Stimulated activated CD8-positive, alpha-beta memory T cell treated with anti-CD3 and anti-CD28 coated beads, Interleukin-4, amount 100 ng/mL, for 1 hour (primary cell): ENCODE data around the gene SPECC1.
"Not testable (repeated sequence)": the region's sequence is repeated elsewhere in the genome, so short reads cannot be mapped to it uniquely, and the experiment has no call there.

ENCODE experiments used
- DNase-seq, 2 donors: peaks; one replicate each; pipeline ENCODE4 v3.0.0-alpha.2; 2020; ENCODE audit warnings: low read depth in 2 of 2, low spot score in 1 of 2

Gene SPECC1

DNA sequence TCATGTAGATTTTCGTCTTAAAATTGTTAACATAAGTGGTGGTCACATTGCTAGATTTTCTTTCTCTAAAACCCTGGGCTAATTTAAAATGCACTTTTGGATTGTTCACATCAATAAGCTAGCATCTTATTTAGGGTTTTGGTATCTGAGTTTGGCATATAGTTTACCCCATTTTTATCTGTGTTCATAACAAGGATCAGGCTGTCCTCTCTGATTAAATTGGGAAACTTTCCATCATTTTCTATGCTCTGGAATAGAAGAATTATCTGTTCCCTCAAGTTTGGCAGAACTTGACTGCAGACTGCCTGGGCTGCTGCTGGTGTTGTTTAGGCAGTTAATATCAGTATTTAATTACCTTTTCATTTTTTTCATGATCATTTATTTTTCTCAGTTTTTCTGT, 1.8 kb downstream of the SPECC1 start:
- DNase-seq: no peak

DNA sequence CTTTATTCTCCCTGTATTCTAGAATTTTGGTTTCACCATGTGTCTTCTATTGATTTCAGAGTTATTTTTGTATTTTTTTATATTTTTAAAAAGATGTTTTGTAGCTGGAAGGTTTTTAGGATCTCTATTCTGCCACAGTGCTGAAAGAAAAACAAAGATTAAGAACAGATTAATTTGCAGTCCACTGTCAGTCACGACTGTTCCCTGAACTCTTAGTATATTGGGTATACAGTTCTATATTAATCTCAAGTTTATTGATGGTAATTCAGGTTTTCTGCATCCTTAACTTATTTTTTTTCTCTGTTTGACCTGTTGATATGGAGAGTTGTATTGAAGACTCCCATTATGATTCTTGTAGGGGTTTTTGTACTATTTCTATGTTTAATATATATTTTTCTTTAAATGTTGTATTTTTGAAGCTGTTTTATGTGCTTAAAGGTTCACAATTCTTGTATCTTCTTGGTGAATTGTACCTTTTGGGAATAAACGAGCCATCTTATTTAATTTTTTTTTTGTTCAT, 2.9 kb downstream of the SPECC1 start:
- no peak for DNase-seq

DNA sequence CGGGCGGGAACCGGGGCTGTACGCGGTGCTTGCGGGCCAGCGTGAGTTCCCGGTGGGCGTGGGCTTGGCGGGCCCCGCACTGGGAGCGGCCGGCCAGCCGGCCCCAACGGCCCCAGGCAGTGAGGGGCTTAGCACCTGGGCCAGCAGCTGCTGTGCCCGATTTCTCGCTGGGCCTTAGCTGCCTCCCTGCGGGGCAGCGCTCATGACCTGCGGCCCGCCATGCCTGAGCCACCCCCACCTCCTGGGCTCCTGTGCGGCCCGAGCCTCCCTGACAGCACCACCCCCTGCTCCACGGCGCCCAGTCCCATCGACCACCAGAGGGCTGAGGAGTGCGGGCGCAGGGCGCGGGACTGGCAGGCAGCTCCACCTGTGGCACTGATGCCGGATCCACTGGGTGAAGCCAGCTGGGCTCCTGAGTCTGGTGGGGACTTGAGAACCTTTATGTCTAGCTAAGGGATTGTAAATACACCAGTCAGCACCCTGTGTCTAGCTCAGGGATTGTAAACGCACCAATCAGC, 7.4 kb downstream of the SPECC1 start:
- not testable (repeated sequence) for DNase-seq

DNA sequence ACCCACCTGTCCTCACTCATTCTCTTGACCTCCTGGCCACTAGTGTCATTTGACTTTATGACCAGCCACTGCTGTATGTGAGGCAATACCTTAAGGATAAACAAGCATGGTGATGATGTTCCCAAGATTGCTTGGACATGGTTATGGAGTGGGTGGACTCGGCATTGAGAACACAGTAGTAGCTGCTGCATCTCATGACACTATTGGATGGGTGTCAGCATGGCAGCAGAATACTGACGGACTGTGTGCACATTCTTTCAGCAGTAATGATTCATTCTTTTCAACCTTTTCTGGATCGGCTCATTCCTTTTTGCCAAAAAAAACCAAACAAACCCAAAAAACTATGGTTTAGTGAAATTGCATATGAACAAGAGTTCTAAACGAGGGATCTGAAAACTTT, 13.5 kb downstream of the SPECC1 start:
- DNase-seq: no peak

DNA sequence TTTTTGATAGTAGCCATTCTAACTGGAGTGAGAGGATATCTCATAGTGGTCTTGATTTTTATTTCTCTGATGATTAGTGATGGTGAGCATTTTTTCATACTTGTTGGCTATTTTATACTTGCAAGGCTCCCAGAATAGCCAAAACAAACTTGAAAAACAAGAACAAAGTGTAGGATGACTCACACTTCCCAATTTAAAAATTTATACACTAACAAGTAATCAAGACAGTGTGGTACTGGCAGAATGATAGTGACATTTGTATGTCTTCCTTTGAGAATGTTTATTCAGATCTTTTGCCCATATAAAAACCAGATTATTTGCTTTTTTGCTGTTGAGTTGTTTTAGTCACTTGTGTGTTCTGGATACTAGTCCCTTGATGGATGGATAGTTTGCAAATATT, 17.8 kb downstream of the SPECC1 start:
- no peak for DNase-seq

DNA sequence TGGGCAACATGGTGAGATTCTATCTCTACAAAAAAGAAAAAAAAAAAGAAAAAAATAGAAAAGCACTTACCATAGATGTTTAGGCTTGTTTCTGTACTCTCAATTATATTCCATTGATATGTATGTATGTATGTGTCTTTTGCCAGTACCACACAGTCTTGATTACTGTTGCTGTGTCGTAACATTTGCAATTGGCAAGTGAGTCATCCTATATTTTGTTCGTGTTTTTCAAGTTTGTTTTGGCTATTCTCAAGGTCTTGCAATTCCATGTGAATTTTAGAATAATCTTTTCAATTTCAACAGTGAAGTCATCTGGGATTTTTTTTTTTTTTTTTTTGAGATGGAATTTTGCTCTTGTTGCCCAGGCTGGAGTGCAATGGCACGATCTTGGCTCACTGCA, 19.3 kb downstream of the SPECC1 start:
- DNase-seq: no peak

DNA sequence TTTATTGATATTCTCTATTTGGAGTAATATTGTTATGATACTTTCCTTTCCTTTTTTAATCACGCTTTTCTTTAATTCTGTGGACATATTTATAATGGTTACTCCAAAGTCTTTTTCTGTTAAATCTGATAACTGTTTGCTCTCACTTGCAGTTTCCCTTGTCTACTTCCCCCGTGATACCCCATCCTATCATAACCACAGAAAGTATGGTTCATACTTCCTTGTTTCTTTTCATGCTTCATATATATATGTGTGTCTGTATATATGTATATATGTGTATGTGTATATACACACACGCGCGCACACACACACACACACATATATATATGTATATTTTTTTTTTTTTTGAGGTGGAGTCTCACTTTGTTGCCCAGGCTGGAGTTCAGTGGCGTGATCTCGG, 23.5 kb downstream of the SPECC1 start:
- no peak for DNase-seq

DNA sequence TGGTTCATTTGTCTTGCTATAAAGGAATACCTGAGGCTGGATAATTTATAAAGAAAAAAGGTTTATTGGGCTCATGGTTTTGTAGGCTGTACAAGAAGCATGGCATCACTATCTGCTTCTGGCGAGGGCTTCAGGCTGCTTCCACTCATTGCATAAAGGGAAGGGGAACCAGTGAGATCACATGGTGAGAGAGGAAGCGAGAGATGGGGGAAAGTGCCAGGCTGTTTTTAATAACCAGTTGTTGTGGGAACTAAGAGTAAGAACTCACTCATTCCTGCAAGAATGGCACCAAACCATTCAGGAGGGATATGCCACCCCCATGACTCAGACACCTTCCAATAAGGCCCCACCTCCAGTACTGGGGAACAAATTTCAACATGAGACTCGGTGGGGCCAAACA, 24.3 kb downstream of the SPECC1 start:
- DNase-seq: no peak

DNA sequence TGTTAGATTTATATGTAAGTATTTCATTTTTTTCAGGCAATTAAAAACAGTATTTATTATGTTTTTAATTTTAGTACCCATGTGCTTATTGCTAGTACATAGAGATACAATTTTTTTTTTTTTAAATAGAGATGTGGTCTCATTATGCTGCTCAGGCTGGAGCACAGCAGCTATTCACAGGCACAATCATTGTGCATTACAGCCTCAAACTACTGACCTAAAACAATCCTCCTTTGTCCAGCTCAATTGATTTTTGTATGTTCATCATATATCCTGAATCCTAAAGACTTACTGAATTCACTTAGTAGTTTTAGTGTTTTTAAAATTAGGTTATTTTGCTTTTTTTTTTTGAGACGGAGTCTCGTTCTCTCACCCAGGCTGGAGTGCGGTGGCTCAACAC, 26.3 kb downstream of the SPECC1 start:
- no peak for DNase-seq

DNA sequence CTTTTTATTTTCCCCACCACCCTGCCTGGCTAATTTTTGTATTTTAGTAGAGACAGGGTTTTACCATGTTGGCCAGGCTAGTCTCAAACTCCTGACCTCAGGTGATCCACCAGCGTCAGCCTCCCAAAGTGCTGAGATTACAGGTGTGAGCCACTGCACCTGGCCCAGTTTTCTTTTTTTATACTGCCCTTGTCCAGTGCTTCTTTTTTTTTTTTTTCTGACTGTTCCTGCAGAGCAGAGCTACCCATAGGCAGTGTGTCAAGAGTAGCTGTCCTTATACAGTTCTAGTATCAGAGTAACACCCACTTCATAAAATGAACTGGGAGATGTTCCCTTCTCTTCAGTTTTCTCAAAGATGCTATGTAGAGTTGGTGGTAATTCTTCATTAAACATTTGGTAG, 28.1 kb downstream of the SPECC1 start:
- not testable (repeated sequence) for DNase-seq

DNA sequence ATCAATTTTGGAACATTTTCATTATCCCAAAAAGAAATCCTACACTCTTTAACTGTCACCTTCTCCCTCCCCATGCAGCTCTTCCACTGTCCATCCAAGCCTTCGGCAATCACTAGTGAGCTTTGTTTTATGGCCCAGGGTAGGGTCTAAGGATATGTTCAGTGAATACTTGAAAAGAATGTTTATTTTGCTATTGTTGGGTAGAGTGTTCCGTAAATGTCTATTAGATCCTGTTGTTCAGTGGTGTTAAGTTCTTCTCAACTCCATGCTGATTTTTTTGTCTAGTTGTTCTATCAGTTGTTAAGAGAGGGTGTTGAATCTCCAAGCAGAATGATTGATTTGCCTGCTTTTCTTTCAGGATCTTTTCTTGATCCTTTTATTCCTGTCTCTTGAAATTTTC, 29.9 kb downstream of the SPECC1 start:
- DNase-seq: no peak

DNA sequence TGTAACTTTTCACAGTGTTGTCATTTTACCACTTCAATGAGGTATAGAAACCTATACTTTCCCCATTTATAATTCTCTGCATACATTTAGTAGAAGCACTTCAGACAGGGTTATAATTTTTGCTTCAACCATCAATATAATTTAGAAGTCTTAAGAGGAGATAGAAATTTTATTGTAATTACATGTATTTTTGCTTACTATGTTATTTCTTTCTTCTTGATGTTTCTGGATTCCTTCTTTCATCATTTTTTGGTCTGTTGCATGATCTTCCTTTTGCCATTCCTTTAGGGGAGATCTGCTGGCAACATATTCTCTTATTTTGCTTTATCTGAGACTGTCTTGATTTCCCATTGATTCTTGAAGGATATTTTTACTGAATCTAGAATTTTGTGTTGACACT, 31.1 kb downstream of the SPECC1 start:
- DNase-seq: no peak

DNA sequence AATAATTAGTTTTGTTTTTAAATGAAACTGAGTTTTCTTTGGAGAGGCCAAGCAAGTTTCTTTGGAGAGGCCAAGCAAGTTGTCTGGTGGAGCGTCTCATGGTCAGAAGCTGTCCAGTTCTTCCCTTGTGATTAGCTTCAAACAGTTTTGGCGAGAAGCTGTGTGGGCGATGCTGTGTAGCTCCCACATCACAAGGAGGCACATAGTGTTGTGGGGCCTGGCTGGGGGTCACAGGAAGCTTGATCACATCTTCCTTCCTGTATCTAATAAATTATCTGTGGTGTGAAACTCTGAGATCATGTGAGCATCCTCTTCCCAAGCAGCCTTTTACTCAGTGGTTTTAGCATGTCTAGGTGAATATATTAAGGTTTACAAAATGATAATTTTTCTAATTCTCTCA, 33.9 kb downstream of the SPECC1 start:
- DNase-seq: no peak

DNA sequence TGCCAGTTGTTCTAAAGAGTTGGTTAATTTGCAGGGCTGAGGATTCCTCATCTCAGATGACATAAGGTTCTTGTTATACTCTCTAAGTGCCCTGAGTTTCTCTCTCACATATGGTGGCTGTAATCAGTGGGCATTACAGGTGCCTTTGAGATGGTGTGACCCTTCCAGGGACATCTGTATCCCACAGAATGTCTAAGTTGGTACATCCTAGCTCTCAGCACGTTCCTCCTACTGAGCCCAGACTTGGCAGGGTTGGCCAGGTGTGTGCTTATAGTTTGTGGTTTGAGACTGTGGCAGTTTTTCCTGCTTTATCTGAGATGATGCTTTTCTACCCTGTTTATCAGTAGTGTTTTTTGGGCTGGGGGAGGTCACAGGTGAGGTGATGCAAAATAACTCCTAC, 36.3 kb downstream of the SPECC1 start:
- no peak for DNase-seq

DNA sequence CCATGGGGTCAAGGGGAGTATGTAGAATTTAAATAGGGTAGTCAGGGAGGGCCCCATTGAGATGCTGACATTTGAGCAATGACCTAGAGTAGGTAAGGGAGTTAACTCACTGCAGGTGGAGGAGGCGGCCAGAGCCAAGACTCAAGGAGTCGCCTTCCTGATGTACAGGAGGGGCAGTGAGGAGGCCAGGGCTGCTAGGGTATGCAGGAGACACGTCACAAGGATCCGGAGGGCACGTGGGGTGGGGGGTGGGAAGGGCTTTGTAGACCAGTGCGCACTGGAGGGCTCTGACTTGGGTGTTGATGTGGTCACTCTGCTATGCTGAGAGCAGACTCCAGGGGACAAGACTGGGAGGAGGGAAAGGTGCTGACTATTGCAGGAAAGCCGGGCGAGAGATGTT, 37.5 kb downstream of the SPECC1 start:
- no peak for DNase-seq

DNA sequence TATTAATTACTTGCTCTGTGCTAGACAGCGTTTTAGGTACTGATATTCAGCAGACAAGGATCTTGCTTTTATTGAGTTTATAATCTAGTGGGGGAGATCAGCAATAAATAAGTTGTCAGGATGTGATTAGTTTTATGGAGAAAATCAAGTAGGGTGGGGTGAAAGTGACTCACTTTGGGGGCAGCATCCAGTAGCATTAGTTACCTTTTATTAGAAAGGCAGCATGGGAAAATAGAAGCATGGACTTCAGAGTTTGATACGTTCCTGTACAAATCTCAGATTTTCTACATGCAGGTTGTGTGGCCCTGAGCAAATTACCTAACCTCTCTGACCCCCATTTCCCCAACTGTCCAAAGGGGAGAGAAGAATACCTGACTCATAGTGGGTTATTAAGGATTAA, 42.5 kb downstream of the SPECC1 start:
- DNase-seq: no peak

DNA sequence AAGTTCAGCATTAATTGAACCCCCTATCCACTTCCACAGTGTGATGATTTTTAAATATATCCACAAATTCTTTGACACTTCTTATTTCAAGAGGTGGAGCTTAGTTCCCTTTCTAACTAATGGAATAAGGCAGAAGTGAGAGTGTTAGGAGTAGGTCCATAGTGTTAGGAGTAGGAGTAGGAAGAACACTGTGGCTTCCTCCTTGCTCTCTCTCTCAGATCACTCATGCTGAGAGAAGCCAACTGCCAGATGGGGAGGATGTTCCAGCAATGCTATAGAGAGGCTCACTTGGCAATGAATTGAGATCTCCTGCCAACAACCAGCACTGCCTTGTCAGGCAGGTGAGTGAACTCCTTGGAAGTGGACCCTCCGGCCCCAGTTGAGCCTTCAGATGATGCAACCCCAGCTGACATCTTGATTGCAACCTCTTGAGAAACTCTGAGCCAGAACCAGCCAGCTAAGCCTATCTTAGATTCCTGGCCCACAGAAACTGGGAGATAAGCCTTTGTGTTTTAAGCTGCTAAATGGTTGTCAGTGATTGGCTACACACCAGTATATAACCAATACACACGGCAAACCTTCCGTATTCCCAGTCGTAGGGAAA, 44.3 kb downstream of the SPECC1 start:
- no peak for DNase-seq

DNA sequence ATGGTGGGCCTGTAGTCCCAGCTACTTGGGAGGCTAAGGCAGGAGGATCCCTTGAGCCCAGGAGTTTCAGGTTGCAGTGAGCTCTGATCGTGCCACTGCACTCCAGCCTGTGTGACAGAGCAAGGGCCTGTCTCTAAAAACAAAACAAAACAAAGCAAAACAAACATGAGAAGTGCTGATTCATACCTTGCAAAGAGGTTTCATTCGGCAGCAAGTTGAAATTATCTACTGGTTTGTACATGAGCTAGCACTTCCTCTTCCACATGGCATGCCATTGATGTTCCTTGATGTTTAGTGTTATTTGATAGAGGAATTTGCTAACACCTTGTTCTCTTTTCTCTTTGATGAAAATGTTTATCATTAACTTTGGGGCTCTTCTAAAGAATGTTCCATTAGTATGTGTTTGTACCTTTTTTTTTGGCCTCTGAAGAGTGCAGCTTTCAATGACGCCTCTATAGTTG, 50.6 kb downstream of the SPECC1 start:
- no peak for DNase-seq

DNA sequence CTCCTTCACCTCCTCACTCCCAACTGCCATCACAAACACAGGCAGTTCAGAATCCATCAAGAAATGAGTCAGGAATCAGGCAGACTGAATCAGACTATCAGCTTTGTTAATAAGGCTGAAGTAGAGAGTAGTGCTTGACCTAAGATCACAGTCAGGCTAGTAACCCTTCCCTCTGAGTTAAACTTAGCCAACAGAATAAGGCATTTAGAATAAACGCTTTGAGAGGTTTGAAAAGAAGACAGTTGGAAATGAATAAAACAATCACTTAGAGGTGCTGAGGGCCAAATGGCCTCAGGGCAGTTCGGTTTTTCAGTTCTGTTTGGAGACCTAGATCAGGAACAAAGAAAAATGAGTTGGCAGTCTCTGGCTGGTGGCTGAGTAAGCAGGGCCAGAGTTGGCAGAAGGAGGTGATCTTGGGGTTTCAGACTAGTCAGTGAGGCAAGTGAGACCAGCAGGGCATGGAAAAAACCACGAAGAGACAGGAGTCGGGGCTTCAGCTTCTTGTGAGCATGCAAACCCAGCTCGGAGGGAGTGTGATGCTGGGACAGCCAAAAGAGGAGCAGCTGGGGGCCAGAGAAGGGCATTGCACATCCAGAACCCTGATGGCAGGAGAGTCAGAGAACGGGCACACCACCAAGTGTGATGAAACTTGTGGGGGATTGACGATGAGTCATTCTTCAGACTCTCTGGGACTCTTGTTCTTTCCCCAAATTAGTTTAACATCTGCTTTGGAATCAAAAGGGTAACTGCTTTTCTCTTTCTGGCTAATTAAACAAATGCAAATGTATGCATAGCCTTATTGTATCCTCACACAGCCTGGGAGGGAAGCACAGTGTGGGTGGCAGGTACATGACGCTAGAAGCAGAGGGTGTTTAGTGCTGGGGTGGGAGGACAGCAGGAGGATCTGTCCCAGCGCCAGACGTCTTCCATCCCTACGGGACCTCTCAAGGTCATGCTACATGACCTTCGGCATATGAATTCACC, 54.8 kb downstream of the SPECC1 start:
- no peak for DNase-seq

DNA sequence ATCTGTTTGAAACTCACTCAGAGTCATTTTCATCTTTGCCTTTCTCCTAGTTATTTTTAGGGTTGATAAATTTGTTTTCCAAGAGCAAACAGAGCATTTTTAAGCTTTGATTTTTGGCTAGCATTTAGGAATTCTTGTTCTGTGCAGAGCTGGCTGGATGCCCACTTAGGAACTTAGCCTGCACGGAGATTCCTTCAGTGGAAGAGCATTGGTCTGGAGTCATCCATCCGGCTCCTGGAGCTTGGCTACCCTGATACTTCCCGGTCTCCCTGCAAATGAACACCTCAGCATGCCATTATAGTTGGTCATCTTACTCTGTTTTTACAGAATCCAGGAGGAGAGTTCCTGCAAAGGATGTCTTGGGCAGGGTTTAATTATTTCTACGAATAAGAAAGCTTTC, 57.1 kb downstream of the SPECC1 start:
- no peak for DNase-seq

DNA sequence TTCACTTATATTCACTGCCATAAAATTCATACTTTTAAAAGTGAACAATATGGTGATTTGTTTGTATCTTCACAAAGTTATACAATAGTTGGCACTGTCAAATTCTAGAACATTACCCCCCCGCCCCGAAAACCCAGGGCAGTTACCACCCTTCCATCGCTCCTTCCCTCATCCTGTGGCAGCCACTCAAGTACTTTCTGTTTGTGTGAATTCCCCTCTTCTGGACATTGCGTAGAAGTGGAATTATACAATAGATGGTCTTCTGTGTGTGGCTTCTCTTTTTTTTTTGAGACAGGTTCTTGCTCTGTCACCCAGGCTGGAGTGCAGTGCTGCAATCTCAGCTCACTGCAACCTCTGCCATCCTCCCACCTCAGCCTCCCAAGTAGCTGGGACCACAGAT, 58.6 kb downstream of the SPECC1 start:
- no peak for DNase-seq

DNA sequence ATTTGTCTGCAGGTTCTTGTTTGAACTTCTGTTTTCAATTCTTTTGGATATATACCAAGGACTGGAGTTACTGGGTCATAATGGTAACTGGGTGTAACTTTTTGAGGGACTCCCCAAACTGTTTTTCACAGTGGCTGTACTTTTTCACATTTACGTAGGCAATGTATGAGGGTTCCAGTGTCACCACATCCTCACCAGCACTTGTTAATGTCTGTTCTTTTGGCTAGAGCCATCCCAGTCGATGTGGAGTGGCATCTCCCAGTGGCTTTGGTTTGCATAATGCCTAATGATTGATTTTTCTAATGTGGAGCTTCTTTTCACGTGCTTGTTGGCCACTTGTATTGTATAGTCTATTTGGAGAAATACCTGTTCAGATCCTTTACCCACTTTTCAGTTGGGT, 59.3 kb downstream of the SPECC1 start:
- DNase-seq: no peak
